ENCODE measurements around the gene OBSL1.

Gene OBSL1

GRCh38 chr2:219571311-219572236 is at the start of gene OBSL1:
Gene OBSL1 (minus strand): TSS chr2:219571539. CDS start chr2:219571232, 307 bp downstream.
- H3K4me1 ChIP-seq (ENCODE audit: control insufficient read depth in 2 of 2, insufficient read depth in 2 of 2, low read length in 2 of 2), result peaks cover 4% of the 10 kb centered on the region in 2 donors
- peak within 1 kb of the TSS; percentile 48 to 54 for H3K4me3 ChIP-seq (ENCODE audit: low read length in 2 of 2)
- H3K9me3 ChIP-seq (ENCODE audit: control insufficient read depth in 2 of 2, low read length in 2 of 2), result no peaks in the 10 kb centered on the region
- peaks cover 12 to 20% of the 10 kb centered on the region in 2 donors for H3K27me3 ChIP-seq (ENCODE audit: control insufficient read depth in 2 of 2, insufficient read depth in 2 of 2, low read length in 2 of 2)
- peak within 1 kb of the TSS in 1 of 2 donors; percentile 48 for H3K27ac ChIP-seq (ENCODE audit: low read depth in 2 of 2, low read length in 2 of 2)
- H3K9ac ChIP-seq (ENCODE audit: low read depth in 1 of 2, low read length in 2 of 2), result peak within 1 kb of the TSS in 1 of 2 donors; percentile 65
- no peaks in the 10 kb centered on the region for H3K36me3 ChIP-seq (ENCODE audit: control insufficient read depth in 2 of 2, insufficient read depth in 2 of 2, low read length in 2 of 2)

- H3K4me1 ChIP-seq (ENCODE audit: control insufficient read depth in 2 of 2, insufficient read depth in 2 of 2, low read length in 2 of 2), result no peaks in the 10 kb centered on the region
- no peaks in the 10 kb centered on the region for H3K9me3 ChIP-seq (ENCODE audit: control insufficient read depth in 2 of 2, low read length in 2 of 2)
- H3K27me3 ChIP-seq (ENCODE audit: control insufficient read depth in 2 of 2, insufficient read depth in 2 of 2, low read length in 2 of 2), result no peaks in the 10 kb centered on the region
- no peak overlapping the region for H3K9ac ChIP-seq (ENCODE audit: low read depth in 1 of 2, low read length in 2 of 2)
- no peak overlapping the region for H3K4me3 ChIP-seq (ENCODE audit: low read length in 2 of 2)
- H3K27ac ChIP-seq (ENCODE audit: low read depth in 2 of 2, low read length in 2 of 2), result no peak overlapping the region
- peaks cover 5 to 9% of the 10 kb centered on the region in 2 donors for H3K36me3 ChIP-seq (ENCODE audit: control insufficient read depth in 2 of 2, insufficient read depth in 2 of 2, low read length in 2 of 2)
Observed at GRCh38 chr2:219620546-219620945, 49.2 kb upstream of the OBSL1 start.

DNA sequence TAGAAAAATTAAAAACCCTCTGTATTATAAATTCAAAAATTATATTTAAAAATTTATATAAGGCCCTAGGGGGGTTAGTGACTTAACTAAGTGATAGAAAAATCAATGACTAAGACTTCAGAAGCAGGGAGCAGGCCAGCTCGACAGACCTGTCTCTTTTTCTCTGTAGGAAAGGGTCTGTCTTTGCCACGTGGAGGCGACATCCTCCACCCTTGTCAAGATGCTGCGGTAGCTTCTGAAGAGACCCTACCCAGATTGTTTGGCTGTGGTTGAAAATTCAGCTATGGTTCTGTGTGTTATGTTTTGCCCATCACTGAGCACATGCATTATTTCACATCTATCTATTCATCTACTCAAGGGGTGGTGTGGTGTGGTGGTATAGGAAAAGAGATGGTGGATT is 47.9 kb upstream of the OBSL1 start:
- Histone ChIP-seq H3K4me3 (ENCODE audit: low read length in 2 of 2) (no peak overlapping the region), H3K9me3 (ENCODE audit: control insufficient read depth in 2 of 2, low read length in 2 of 2) (no peaks in the 10 kb centered on the region), H3K4me1 (ENCODE audit: control insufficient read depth in 2 of 2, insufficient read depth in 2 of 2, low read length in 2 of 2) (no peaks in the 10 kb centered on the region), H3K27me3 (ENCODE audit: control insufficient read depth in 2 of 2, insufficient read depth in 2 of 2, low read length in 2 of 2) (no peaks in the 10 kb centered on the region), H3K9ac (ENCODE audit: low read depth in 1 of 2, low read length in 2 of 2) (no peak overlapping the region), H3K36me3 (ENCODE audit: control insufficient read depth in 2 of 2, insufficient read depth in 2 of 2, low read length in 2 of 2) (peaks cover 11 to 22% of the 10 kb centered on the region in 2 donors), H3K27ac (ENCODE audit: low read depth in 2 of 2, low read length in 2 of 2) (no peak overlapping the region)

DNA sequence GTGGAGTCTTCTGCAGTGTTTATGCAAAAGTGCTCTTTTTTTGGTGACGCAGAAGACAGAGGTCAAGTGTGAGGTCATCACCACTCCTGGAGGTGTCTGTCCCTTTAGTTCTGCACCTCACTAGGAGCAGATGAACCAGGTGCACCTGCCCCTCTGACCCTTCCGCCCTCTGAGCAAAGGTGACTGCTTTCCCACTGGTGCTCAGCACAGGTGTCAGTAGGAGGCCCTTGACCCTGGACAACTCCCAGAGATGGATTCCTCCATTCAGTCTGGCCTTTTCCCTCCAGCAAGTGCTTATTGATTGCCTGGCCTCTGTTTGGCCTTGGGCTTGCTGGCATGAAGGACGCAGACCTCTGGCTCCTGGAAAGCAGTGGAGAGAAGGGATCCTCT is 47.4 kb upstream of the OBSL1 start:
- Histone ChIP-seq H3K4me3 (ENCODE audit: low read length in 2 of 2) (no peak overlapping the region), H3K27ac (ENCODE audit: low read depth in 2 of 2, low read length in 2 of 2) (no peak overlapping the region), H3K36me3 (ENCODE audit: control insufficient read depth in 2 of 2, insufficient read depth in 2 of 2, low read length in 2 of 2) (peaks cover 14 to 25% of the 10 kb centered on the region in 2 donors), H3K27me3 (ENCODE audit: control insufficient read depth in 2 of 2, insufficient read depth in 2 of 2, low read length in 2 of 2) (no peaks in the 10 kb centered on the region), H3K4me1 (ENCODE audit: control insufficient read depth in 2 of 2, insufficient read depth in 2 of 2, low read length in 2 of 2) (no peaks in the 10 kb centered on the region), H3K9me3 (ENCODE audit: control insufficient read depth in 2 of 2, low read length in 2 of 2) (no peaks in the 10 kb centered on the region), H3K9ac (ENCODE audit: low read depth in 1 of 2, low read length in 2 of 2) (no peak overlapping the region)

- Histone ChIP-seq H3K27ac (ENCODE audit: low read depth in 2 of 2, low read length in 2 of 2) (no peak overlapping the region), H3K27me3 (ENCODE audit: control insufficient read depth in 2 of 2, insufficient read depth in 2 of 2, low read length in 2 of 2) (no peaks in the 10 kb centered on the region), H3K9me3 (ENCODE audit: control insufficient read depth in 2 of 2, low read length in 2 of 2) (no peaks in the 10 kb centered on the region), H3K9ac (ENCODE audit: low read depth in 1 of 2, low read length in 2 of 2) (no peak overlapping the region), H3K4me1 (ENCODE audit: control insufficient read depth in 2 of 2, insufficient read depth in 2 of 2, low read length in 2 of 2) (no peaks in the 10 kb centered on the region), H3K4me3 (ENCODE audit: low read length in 2 of 2) (no peak overlapping the region), H3K36me3 (ENCODE audit: control insufficient read depth in 2 of 2, insufficient read depth in 2 of 2, low read length in 2 of 2) (peaks cover 20 to 36% of the 10 kb centered on the region in 2 donors)
Observed at GRCh38 chr2:219616550-219616949, 45.2 kb upstream of the OBSL1 start.

- H3K36me3 ChIP-seq (ENCODE audit: control insufficient read depth in 2 of 2, insufficient read depth in 2 of 2, low read length in 2 of 2), result peaks cover 20 to 39% of the 10 kb centered on the region in 2 donors
- no peaks in the 10 kb centered on the region for H3K9me3 ChIP-seq (ENCODE audit: control insufficient read depth in 2 of 2, low read length in 2 of 2)
- no peak overlapping the region for H3K9ac ChIP-seq (ENCODE audit: low read depth in 1 of 2, low read length in 2 of 2)
- H3K27ac ChIP-seq (ENCODE audit: low read depth in 2 of 2, low read length in 2 of 2), result no peak overlapping the region
- H3K4me3 ChIP-seq (ENCODE audit: low read length in 2 of 2), result no peak overlapping the region
- no peaks in the 10 kb centered on the region for H3K27me3 ChIP-seq (ENCODE audit: control insufficient read depth in 2 of 2, insufficient read depth in 2 of 2, low read length in 2 of 2)
- no peaks in the 10 kb centered on the region for H3K4me1 ChIP-seq (ENCODE audit: control insufficient read depth in 2 of 2, insufficient read depth in 2 of 2, low read length in 2 of 2)
Observed at GRCh38 chr2:219615894-219616293, 44.6 kb upstream of the OBSL1 start.

DNA sequence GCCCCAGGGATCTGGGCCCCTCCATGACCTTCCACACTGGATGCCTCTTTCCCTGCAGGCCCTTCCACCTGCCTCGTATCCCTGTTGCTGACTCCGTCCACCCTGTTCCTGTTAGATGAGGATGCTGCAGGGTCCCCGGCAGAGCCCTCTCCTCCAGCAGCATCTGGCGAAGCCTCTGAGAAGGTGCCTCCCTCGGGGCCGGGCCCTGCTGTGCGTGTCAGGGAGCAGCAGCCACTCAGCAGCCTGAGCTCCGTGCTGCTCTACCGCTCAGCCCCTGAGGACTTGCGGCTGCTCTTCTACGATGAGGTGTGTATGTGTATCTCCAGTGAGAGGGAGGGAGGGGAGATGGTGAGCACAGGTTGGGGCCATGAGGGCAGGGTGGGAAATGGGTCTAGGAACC is 43.7 kb upstream of the OBSL1 start:
- no peak overlapping the region for H3K9ac ChIP-seq (ENCODE audit: low read depth in 1 of 2, low read length in 2 of 2)
- peaks cover 20 to 42% of the 10 kb centered on the region in 2 donors for H3K36me3 ChIP-seq (ENCODE audit: control insufficient read depth in 2 of 2, insufficient read depth in 2 of 2, low read length in 2 of 2)
- H3K9me3 ChIP-seq (ENCODE audit: control insufficient read depth in 2 of 2, low read length in 2 of 2), result no peaks in the 10 kb centered on the region
- H3K4me1 ChIP-seq (ENCODE audit: control insufficient read depth in 2 of 2, insufficient read depth in 2 of 2, low read length in 2 of 2), result no peaks in the 10 kb centered on the region
- no peak overlapping the region for H3K4me3 ChIP-seq (ENCODE audit: low read length in 2 of 2)
- no peak overlapping the region for H3K27ac ChIP-seq (ENCODE audit: low read depth in 2 of 2, low read length in 2 of 2)
- no peaks in the 10 kb centered on the region for H3K27me3 ChIP-seq (ENCODE audit: control insufficient read depth in 2 of 2, insufficient read depth in 2 of 2, low read length in 2 of 2)

GRCh38 chr2:219614076-219614860 is 42.9 kb upstream of the OBSL1 start:
- H3K36me3 ChIP-seq (ENCODE audit: control insufficient read depth in 2 of 2, insufficient read depth in 2 of 2, low read length in 2 of 2), result peaks cover 25 to 46% of the 10 kb centered on the region in 2 donors
- H3K27ac ChIP-seq (ENCODE audit: low read depth in 2 of 2, low read length in 2 of 2), result no peak overlapping the region
- no peaks in the 10 kb centered on the region for H3K4me1 ChIP-seq (ENCODE audit: control insufficient read depth in 2 of 2, insufficient read depth in 2 of 2, low read length in 2 of 2)
- H3K9me3 ChIP-seq (ENCODE audit: control insufficient read depth in 2 of 2, low read length in 2 of 2), result no peaks in the 10 kb centered on the region
- no peak overlapping the region for H3K4me3 ChIP-seq (ENCODE audit: low read length in 2 of 2)
- H3K27me3 ChIP-seq (ENCODE audit: control insufficient read depth in 2 of 2, insufficient read depth in 2 of 2, low read length in 2 of 2), result no peaks in the 10 kb centered on the region
- H3K9ac ChIP-seq (ENCODE audit: low read depth in 1 of 2, low read length in 2 of 2), result no peak overlapping the region

DNA sequence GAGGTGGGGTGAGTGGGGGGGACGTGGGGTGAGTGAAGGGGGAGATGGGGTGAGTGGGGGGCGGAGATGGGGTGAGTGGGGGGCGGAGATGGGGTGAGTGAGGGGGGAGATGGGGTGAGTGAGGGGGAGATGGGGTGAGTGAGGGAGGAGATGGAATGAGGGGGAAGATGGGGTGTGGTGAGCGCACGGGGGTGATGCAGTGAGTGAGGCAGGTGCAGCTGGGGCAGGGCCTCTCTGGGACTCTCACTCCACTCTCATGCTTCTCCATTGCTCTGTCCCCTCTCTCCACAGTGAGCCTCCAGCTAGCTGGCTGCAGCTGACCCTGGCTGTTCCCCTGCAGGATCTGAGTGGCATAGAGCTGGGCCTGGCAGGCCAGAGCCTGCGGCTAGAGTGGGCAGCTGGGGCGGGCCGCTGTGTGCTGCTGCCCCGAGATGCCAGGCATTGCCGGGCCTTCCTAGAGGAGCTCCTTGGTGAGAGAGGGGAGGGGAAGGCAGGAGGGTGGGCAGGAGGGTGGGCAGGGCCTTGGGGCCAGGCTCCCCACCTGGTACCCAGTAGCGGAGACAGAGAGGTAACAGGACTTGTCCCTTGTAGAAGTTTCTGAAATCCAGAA is 42.2 kb upstream of the OBSL1 start:
- no peaks in the 10 kb centered on the region for H3K27me3 ChIP-seq (ENCODE audit: control insufficient read depth in 2 of 2, insufficient read depth in 2 of 2, low read length in 2 of 2)
- no peaks in the 10 kb centered on the region for H3K9me3 ChIP-seq (ENCODE audit: control insufficient read depth in 2 of 2, low read length in 2 of 2)
- H3K4me3 ChIP-seq (ENCODE audit: low read length in 2 of 2), result no peak overlapping the region
- no peak overlapping the region for H3K27ac ChIP-seq (ENCODE audit: low read depth in 2 of 2, low read length in 2 of 2)
- peaks cover 28 to 52% of the 10 kb centered on the region in 2 donors for H3K36me3 ChIP-seq (ENCODE audit: control insufficient read depth in 2 of 2, insufficient read depth in 2 of 2, low read length in 2 of 2)
- no peak overlapping the region for H3K9ac ChIP-seq (ENCODE audit: low read depth in 1 of 2, low read length in 2 of 2)
- no peaks in the 10 kb centered on the region for H3K4me1 ChIP-seq (ENCODE audit: control insufficient read depth in 2 of 2, insufficient read depth in 2 of 2, low read length in 2 of 2)
